Neural cell (in vitro differentiated cells): ENCODE measurements around the gene SSTR1. TPM values are rescaled to one million over a fixed set of nuclear protein-coding genes. Genes with fewer than 3 reads are reported as not detected.

Experiments used
- H2AFZ ChIP-seq: fragments of 200-600, 300-800 bp; sonication (generic), shearing (Covaris generic); 2 replicates; pipeline ENCODE4 v1.6.0; 2014; ENCODE audit warnings: low read depth, mild to moderate bottlenecking, antibody characterized with exemption, low read length, moderate library complexity
- H3F3A ChIP-seq: fragments of 200-600 bp; shearing (Covaris generic); 2 replicates; pipeline ENCODE4 v1.6.1; 2016; ENCODE audit warnings: mild to moderate bottlenecking, moderate library complexity, mixed read lengths, antibody characterized with exemption, low read length; ENCODE audit not compliant: insufficient read depth, poor library complexity, severe bottlenecking
- H3K27ac ChIP-seq: fragments of 200-600, 300-800 bp; sonication (generic), shearing (Covaris generic); 2 replicates; pipeline ENCODE4 v1.5.1; 2014; ENCODE audit warnings: mild to moderate bottlenecking, low read length, moderate library complexity
- H3K27me3 ChIP-seq: fragments of 300-800, 200-600 bp; sonication (generic), shearing (Covaris generic); 2 replicates; pipeline ENCODE4 v1.6.0; 2014; ENCODE audit warnings: mild to moderate bottlenecking, low read depth, low read length, moderate library complexity; ENCODE audit not compliant: insufficient read depth
- H3K36me3 ChIP-seq: fragments of 300-800, 200-600 bp; sonication (generic), shearing (Covaris generic); 2 replicates; pipeline ENCODE4 v1.5.1; 2014; ENCODE audit warnings: mild to moderate bottlenecking, antibody characterized with exemption, low read length, moderate library complexity; ENCODE audit not compliant: insufficient read depth
- H3K4me2 ChIP-seq: fragments of 300-800, 200-600 bp; sonication (generic), shearing (Covaris generic); 2 replicates; pipeline ENCODE4 v1.6.0; 2014; ENCODE audit warnings: mild to moderate bottlenecking, low read length
- H3K4me3 ChIP-seq: fragments of 300-800, 200-600 bp; sonication (generic), shearing (Covaris generic); 2 replicates; pipeline ENCODE4 v1.5.1; 2014; ENCODE audit warnings: mild to moderate bottlenecking, low read length, moderate library complexity
- H3K79me2 ChIP-seq: fragments of 200-600 bp; shearing (Covaris generic); replicated peaks from 2 replicates; pipeline ENCODE4 v1.6.0; 2014; ENCODE audit warnings: mild to moderate bottlenecking, low read length, moderate library complexity; ENCODE audit not compliant: insufficient read depth
- H3K9ac ChIP-seq: fragments of 300-800, 200-600 bp; sonication (generic), shearing (Covaris generic); 2 replicates; pipeline ENCODE4 v1.6.1; 2016; ENCODE audit warnings: mild to moderate bottlenecking, low read length, mixed read lengths
- H3K9me2 ChIP-seq: fragments of 200-600 bp; shearing (Covaris generic); 2 replicates; pipeline ENCODE4 v1.6.1; 2016; ENCODE audit warnings: mild to moderate bottlenecking, low read length, mixed read lengths; ENCODE audit not compliant: insufficient read depth
- H3K9me3 ChIP-seq: fragments of 200-600, 300-800 bp; sonication (generic), shearing (Covaris generic); 2 replicates; pipeline ENCODE4 v1.6.1; 2016; ENCODE audit warnings: mild to moderate bottlenecking, mixed run types, low read length, moderate library complexity, mixed read lengths
- H4K20me1 ChIP-seq: fragments of 200-600 bp; shearing (Covaris generic); 2 replicates; pipeline ENCODE4 v1.6.1; 2016; ENCODE audit warnings: mild to moderate bottlenecking, mixed run types; ENCODE audit not compliant: insufficient read depth
- EP300 ChIP-seq: fragments of 450-650 bp; conservative IDR thresholded peaks from 2 replicates; pipeline ENCODE4 v1.6.1; 2014; ENCODE audit warnings: antibody characterized with exemption, mild to moderate bottlenecking, moderate library complexity; ENCODE audit not compliant: poor library complexity, severe bottlenecking
- EZH2 ChIP-seq: fragments of 200-600, 300-800 bp; shearing (Covaris generic), sonication (generic); IDR thresholded peaks from 2 replicates; pipeline ENCODE4 v1.6.1; 2014; ENCODE audit warnings: antibody characterized with exemption, low read length, borderline replicate concordance, mild to moderate bottlenecking; ENCODE audit not compliant: insufficient read depth, poor library complexity, severe bottlenecking
- MXI1 ChIP-seq: fragments of 450-650 bp; conservative IDR thresholded peaks from 2 replicates; pipeline ENCODE4 v1.6.1; 2014; ENCODE audit warnings: antibody characterized with exemption, mild to moderate bottlenecking; ENCODE audit not compliant: poor library complexity, severe bottlenecking
- POLR2AphosphoS5 ChIP-seq: IDR thresholded peaks from 2 replicates; pipeline ENCODE4 v1.6.1; 2012
- RAD21 ChIP-seq: fragments of 450-650 bp; conservative IDR thresholded peaks from 2 replicates; pipeline ENCODE4 v1.6.1; 2014; ENCODE audit warnings: antibody characterized with exemption, mild to moderate bottlenecking, moderate library complexity
- SMC3 ChIP-seq: fragments of 450-650 bp; conservative IDR thresholded peaks from 2 replicates; pipeline ENCODE4 v1.6.1; 2014; ENCODE audit warnings: antibody characterized with exemption, mild to moderate bottlenecking, moderate library complexity; ENCODE audit not compliant: poor library complexity
- TAF1 ChIP-seq: IDR thresholded peaks from 2 replicates; pipeline ENCODE4 v1.6.1; 2012; ENCODE audit warnings: low read depth
- polyA plus RNA-seq: library from polyadenylated mRNA; depleted of rRNA; stranded (reverse); fragments of >200 nt; gene quantifications from 2 replicates; pipeline ENCODE4 v1.2.3, GENCODE V29; 2014
- TF ChIP-seq, protein P1 (sequence below): IDR thresholded peaks from 2 replicates; pipeline ENCODE4 v1.6.1; 2012; ENCODE audit warnings: borderline replicate concordance
- TF ChIP-seq, protein P2 (sequence below): fragments of 450-650 bp; IDR thresholded peaks from 2 replicates; pipeline ENCODE4 v1.5.1; 2014; ENCODE audit warnings: antibody characterized with exemption, mild to moderate bottlenecking, moderate library complexity; ENCODE audit not compliant: poor library complexity, severe bottlenecking

SSTR1 gene
- polyA plus RNA-seq, 1 donor from 2014 or later, result 2.4 TPM

GRCh38 chr14:38225946-38226345, 18.2 kb downstream of the SSTR1 start:
- no peak for TF ChIP-seq POLR2AphosphoS5
- no peak for TF ChIP-seq EZH2
- TF ChIP-seq, protein P1, sequence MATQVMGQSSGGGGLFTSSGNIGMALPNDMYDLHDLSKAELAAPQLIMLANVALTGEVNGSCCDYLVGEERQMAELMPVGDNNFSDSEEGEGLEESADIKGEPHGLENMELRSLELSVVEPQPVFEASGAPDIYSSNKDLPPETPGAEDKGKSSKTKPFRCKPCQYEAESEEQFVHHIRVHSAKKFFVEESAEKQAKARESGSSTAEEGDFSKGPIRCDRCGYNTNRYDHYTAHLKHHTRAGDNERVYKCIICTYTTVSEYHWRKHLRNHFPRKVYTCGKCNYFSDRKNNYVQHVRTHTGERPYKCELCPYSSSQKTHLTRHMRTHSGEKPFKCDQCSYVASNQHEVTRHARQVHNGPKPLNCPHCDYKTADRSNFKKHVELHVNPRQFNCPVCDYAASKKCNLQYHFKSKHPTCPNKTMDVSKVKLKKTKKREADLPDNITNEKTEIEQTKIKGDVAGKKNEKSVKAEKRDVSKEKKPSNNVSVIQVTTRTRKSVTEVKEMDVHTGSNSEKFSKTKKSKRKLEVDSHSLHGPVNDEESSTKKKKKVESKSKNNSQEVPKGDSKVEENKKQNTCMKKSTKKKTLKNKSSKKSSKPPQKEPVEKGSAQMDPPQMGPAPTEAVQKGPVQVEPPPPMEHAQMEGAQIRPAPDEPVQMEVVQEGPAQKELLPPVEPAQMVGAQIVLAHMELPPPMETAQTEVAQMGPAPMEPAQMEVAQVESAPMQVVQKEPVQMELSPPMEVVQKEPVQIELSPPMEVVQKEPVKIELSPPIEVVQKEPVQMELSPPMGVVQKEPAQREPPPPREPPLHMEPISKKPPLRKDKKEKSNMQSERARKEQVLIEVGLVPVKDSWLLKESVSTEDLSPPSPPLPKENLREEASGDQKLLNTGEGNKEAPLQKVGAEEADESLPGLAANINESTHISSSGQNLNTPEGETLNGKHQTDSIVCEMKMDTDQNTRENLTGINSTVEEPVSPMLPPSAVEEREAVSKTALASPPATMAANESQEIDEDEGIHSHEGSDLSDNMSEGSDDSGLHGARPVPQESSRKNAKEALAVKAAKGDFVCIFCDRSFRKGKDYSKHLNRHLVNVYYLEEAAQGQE, result no peak
- TF ChIP-seq RAD21, result no peak
- TF ChIP-seq SMC3, result no peak
- TF ChIP-seq TAF1, result no peak
- TF ChIP-seq, protein P2, sequence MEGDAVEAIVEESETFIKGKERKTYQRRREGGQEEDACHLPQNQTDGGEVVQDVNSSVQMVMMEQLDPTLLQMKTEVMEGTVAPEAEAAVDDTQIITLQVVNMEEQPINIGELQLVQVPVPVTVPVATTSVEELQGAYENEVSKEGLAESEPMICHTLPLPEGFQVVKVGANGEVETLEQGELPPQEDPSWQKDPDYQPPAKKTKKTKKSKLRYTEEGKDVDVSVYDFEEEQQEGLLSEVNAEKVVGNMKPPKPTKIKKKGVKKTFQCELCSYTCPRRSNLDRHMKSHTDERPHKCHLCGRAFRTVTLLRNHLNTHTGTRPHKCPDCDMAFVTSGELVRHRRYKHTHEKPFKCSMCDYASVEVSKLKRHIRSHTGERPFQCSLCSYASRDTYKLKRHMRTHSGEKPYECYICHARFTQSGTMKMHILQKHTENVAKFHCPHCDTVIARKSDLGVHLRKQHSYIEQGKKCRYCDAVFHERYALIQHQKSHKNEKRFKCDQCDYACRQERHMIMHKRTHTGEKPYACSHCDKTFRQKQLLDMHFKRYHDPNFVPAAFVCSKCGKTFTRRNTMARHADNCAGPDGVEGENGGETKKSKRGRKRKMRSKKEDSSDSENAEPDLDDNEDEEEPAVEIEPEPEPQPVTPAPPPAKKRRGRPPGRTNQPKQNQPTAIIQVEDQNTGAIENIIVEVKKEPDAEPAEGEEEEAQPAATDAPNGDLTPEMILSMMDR, result no peak
- no peak for TF ChIP-seq MXI1
- no peak for TF ChIP-seq EP300

GRCh38 chr14:38226366-38226765, 18.7 kb downstream of the SSTR1 start:
- no peaks in the 10 kb centered on the region for H3F3A ChIP-seq

More at GRCh38 chr14:38225946-38226345, 18.2 kb downstream of the SSTR1 start:
- Histone ChIP-seq H3K79me2 (no peaks in the 10 kb centered on the region), H3K27ac (no peak overlapping the region), H2AFZ (no peak overlapping the region), H3K9ac (no peak overlapping the region), H3K4me3 (no peak overlapping the region), H3K4me2 (no peak overlapping the region), H3K36me3 (no peaks in the 10 kb centered on the region), H3K9me3 (no peaks in the 10 kb centered on the region), H3K9me2 (no peaks in the 10 kb centered on the region), H3F3A (no peaks in the 10 kb centered on the region), H3K27me3 (no peaks in the 10 kb centered on the region), H4K20me1 (no peaks in the 10 kb centered on the region)

More at GRCh38 chr14:38226366-38226765, 18.7 kb downstream of the SSTR1 start:
- TF ChIP-seq MXI1, result no peak
- TF ChIP-seq, protein P2, result no peak
- TF ChIP-seq RAD21, result no peak
- TF ChIP-seq TAF1, result no peak
- TF ChIP-seq, protein P1, result no peak
- no peak for TF ChIP-seq EP300
- no peak for TF ChIP-seq EZH2
- no peak for TF ChIP-seq POLR2AphosphoS5
- TF ChIP-seq SMC3, result no peak
- Histone ChIP-seq H4K20me1 (no peaks in the 10 kb centered on the region), H2AFZ (no peak overlapping the region), H3K4me2 (no peak overlapping the region), H3K9me3 (no peaks in the 10 kb centered on the region), H3K4me3 (no peak overlapping the region), H3K9ac (no peak overlapping the region), H3K9me2 (no peaks in the 10 kb centered on the region), H3K27me3 (no peaks in the 10 kb centered on the region), H3K27ac (no peak overlapping the region), H3K36me3 (no peaks in the 10 kb centered on the region), H3K79me2 (no peaks in the 10 kb centered on the region)
